Activated CD4-positive, alpha-beta memory T cell treated with anti-CD3 and anti-CD28 coated beads, Interleukin-2, amount 10 ng/mL, durations not matched to agents 7 days and 5 days (primary cell): Measurements from ENCODE around the gene EDIL3. TPM values are rescaled to one million over a fixed set of nuclear protein-coding genes. Genes with fewer than 3 reads are reported as not detected.
"Not testable (repeated sequence)": the region's sequence is repeated elsewhere in the genome, so short reads cannot be mapped to it uniquely, and the experiment has no call there.

Source experiments
- CTCF ChIA-PET: fragments of 350-600 bp; sonication (Branson Sonifier 250); formaldehyde crosslinking; loops from one replicate; lab custom pipeline; 2021; ENCODE audit warnings: antibody characterized with exemption, inconsistent platforms; lab: Charles Lee
- POLR2A ChIA-PET: fragments of 350-600 bp; sonication (Branson Sonifier 250); formaldehyde crosslinking; loops from one replicate; lab custom pipeline; 2021; ENCODE audit warnings: antibody characterized with exemption; lab: Charles Lee
- DNase-seq: peaks from one replicate; pipeline ENCODE4 v3.0.0-alpha.2; 2020
- H3K27ac Mint-ChIP-seq: one replicate; pipeline ENCODE4 v1.8.0; 2021; ENCODE audit warnings: mild to moderate bottlenecking, mixed read lengths
- H3K27me3 Mint-ChIP-seq: one replicate; pipeline ENCODE4 v1.8.0; 2021; ENCODE audit warnings: mixed read lengths
- H3K36me3 Mint-ChIP-seq: one replicate; pipeline ENCODE4 v1.8.0; 2021; ENCODE audit warnings: low read depth, mixed read lengths
- H3K4me1 Mint-ChIP-seq: one replicate; pipeline ENCODE4 v1.8.0; 2021; ENCODE audit warnings: mixed read lengths
- H3K4me3 Mint-ChIP-seq: one replicate; pipeline ENCODE4 v1.8.0; 2021; ENCODE audit warnings: mild to moderate bottlenecking, mixed read lengths
- H3K9me3 Mint-ChIP-seq: one replicate; pipeline ENCODE4 v1.8.0; 2021; ENCODE audit warnings: mixed read lengths
- total RNA-seq, 2 experiments: library from RNA; stranded (reverse); gene quantifications; one replicate each; pipeline ENCODE4 v1.2.3, GENCODE V29; 2021

The EDIL3 gene
- total RNA-seq, 2 experiments from 2014 or later: not detected

- ChIA-PET POLR2A (no interaction called here), CTCF (no interaction called here)
- no peaks in the 10 kb centered on the region for H3K4me1 Mint-ChIP-seq
- H3K27ac Mint-ChIP-seq: no peak overlapping the region
- H3K4me3 Mint-ChIP-seq: no peak overlapping the region
- H3K27me3 Mint-ChIP-seq: no peaks in the 10 kb centered on the region
- no peak for DNase-seq
- H3K36me3 Mint-ChIP-seq: no peaks in the 10 kb centered on the region
- H3K9me3 Mint-ChIP-seq: no peaks in the 10 kb centered on the region
These were observed 14.5 kb downstream of the EDIL3 start for GRCh38 chr5:84370176-84370575.

- no peaks in the 10 kb centered on the region for H3K4me1 Mint-ChIP-seq
- H3K27ac Mint-ChIP-seq: no peak overlapping the region
- POLR2A ChIA-PET: no interaction called here
- H3K36me3 Mint-ChIP-seq: no peaks in the 10 kb centered on the region
- DNase-seq: no peak
- CTCF ChIA-PET: no interaction called here
- H3K27me3 Mint-ChIP-seq: no peaks in the 10 kb centered on the region
- no peak overlapping the region for H3K4me3 Mint-ChIP-seq
- H3K9me3 Mint-ChIP-seq: no peaks in the 10 kb centered on the region
These were observed 20.6 kb downstream of the EDIL3 start for GRCh38 chr5:84364043-84364442.

DNA sequence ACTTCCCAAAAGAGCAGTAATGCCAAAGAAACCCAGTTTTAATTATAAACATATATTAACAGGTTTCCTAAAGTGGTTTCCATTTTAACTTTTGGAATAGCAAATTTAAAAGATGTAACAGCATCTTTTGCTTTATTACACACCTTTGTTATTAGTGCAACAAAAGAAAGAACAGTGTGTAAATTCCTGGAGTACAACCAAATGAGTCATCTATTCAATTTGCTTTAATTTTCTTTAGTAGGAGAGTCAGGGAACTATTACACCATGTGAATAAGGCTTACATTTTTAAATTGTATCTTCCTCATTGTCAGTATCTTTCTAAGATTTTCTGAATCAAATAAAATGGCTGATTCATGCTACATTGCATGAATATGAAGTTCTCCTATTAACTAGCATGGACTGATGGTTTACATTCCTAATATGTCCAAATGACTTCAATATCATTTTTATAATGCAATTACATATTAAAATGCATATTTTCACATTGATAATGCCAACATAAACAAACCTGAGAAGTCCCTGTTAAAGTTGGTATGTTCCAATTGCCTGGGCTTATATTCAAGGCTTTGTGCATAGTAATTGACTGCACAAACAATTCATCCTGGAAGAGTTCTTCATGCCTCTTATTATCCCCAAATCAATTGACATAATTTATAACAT, 22.5 kb downstream of the EDIL3 start:
- Mint-ChIP-seq H3K9me3 (no peaks in the 10 kb centered on the region), H3K4me3 (no peak overlapping the region), H3K36me3 (no peaks in the 10 kb centered on the region), H3K4me1 (no peaks in the 10 kb centered on the region), H3K27me3 (no peaks in the 10 kb centered on the region), H3K27ac (no peak overlapping the region)
- ChIA-PET POLR2A (no interaction called here), CTCF (no interaction called here)
- no peak for DNase-seq

GRCh38 chr5:84361572-84361971, 23.1 kb downstream of the EDIL3 start:
- Mint-ChIP-seq H3K27me3 (no peaks in the 10 kb centered on the region), H3K36me3 (no peaks in the 10 kb centered on the region), H3K4me3 (no peak overlapping the region), H3K9me3 (no peaks in the 10 kb centered on the region), H3K27ac (no peak overlapping the region), H3K4me1 (no peaks in the 10 kb centered on the region)
- ChIA-PET CTCF (no interaction called here), POLR2A (no interaction called here)
- no peak for DNase-seq

DNA sequence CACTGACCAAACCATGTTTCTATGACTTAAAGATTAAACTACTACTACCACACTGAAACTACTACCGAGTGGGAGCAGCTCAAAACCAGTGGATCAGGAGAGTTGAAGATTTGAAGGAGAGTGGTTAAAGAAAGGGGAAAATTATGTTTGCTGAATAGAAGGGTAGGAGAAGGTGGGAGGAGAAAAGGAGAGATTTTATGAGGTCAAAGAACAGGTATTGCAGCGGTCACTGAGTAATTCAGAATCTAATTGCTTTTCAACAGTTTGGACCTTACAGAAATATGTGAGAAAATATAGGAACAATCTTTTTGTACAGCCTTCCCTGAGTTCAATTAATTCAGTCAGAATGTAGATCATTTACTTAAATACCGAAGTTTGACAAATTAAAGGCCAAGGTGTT, 24.6 kb downstream of the EDIL3 start:
- DNase-seq: no peak
- Mint-ChIP-seq H3K27ac (no peak overlapping the region), H3K4me1 (no peaks in the 10 kb centered on the region), H3K36me3 (no peaks in the 10 kb centered on the region), H3K27me3 (no peaks in the 10 kb centered on the region), H3K9me3 (no peaks in the 10 kb centered on the region), H3K4me3 (no peak overlapping the region)
- ChIA-PET POLR2A (no interaction called here), CTCF (no interaction called here)

GRCh38 chr5:84354101-84354500, 30.6 kb downstream of the EDIL3 start:
- Mint-ChIP-seq H3K4me3 (no peak overlapping the region), H3K9me3 (no peaks in the 10 kb centered on the region), H3K27ac (no peak overlapping the region), H3K27me3 (no peaks in the 10 kb centered on the region), H3K4me1 (no peaks in the 10 kb centered on the region), H3K36me3 (no peaks in the 10 kb centered on the region)
- DNase-seq: no peak
- POLR2A ChIA-PET: no interaction called here
- CTCF ChIA-PET: no interaction called here

- no peak overlapping the region for H3K4me3 Mint-ChIP-seq
- CTCF ChIA-PET: no interaction called here
- no peak overlapping the region for H3K27ac Mint-ChIP-seq
- POLR2A ChIA-PET: no interaction called here
- H3K4me1 Mint-ChIP-seq: no peaks in the 10 kb centered on the region
- no peaks in the 10 kb centered on the region for H3K9me3 Mint-ChIP-seq
- DNase-seq: no peak
- no peaks in the 10 kb centered on the region for H3K27me3 Mint-ChIP-seq
- H3K36me3 Mint-ChIP-seq: no peaks in the 10 kb centered on the region
These were observed 39.9 kb downstream of the EDIL3 start for GRCh38 chr5:84344788-84345187.

DNA sequence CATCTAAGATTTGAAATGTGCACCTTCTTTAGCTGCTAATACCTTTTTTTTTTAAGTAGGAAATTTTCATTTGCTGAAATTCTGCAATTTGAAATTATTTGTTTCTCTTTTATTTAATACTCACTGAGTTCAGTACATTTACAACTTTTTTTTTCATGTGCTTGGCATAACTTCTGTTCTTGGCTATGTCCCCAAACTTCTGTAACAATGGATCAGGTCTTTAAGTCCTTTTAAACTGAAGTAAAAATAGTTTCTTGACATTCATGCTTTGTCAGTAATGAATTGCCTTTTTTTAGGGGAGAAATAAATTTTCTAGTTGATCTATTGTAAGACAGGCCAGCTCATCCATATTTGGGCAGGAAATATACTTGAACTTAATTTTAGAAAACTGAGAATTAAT, 41.5 kb downstream of the EDIL3 start:
- H3K27ac Mint-ChIP-seq: no peak overlapping the region
- H3K4me1 Mint-ChIP-seq: no peaks in the 10 kb centered on the region
- no peak overlapping the region for H3K4me3 Mint-ChIP-seq
- POLR2A ChIA-PET: no interaction called here
- CTCF ChIA-PET: no interaction called here
- no peaks in the 10 kb centered on the region for H3K36me3 Mint-ChIP-seq
- H3K27me3 Mint-ChIP-seq: no peaks in the 10 kb centered on the region
- no peaks in the 10 kb centered on the region for H3K9me3 Mint-ChIP-seq
- DNase-seq: no peak

DNA sequence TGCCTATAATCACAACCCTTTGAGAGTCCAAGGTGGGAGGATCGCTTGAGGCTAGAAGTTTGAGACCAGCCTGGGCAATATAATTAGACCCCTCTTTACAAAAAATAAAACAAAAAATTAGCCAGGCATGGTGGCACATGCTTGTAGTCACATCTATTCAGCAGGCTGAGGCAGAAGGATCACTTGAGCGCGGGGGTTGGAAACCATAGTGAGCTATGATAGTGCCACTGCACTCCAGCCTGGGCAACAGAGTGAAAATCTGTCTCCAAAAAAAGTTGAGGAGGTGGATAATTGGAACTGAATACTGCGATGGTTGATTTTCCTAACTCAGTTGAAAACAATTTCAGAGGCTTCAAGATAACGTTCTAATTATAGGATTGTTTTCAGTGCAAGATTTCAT, 52.6 kb downstream of the EDIL3 start:
- H3K4me1 Mint-ChIP-seq: no peaks in the 10 kb centered on the region
- no peaks in the 10 kb centered on the region for H3K27me3 Mint-ChIP-seq
- H3K27ac Mint-ChIP-seq: no peak overlapping the region
- DNase-seq: no peak
- no peak overlapping the region for H3K4me3 Mint-ChIP-seq
- no peaks in the 10 kb centered on the region for H3K36me3 Mint-ChIP-seq
- ChIA-PET POLR2A (no interaction called here), CTCF (no interaction called here)
- peaks cover 2% of the 10 kb centered on the region for H3K9me3 Mint-ChIP-seq

- Mint-ChIP-seq H3K9me3 (peaks cover 4% of the 10 kb centered on the region), H3K4me3 (no peak overlapping the region), H3K27ac (no peak overlapping the region), H3K4me1 (no peaks in the 10 kb centered on the region), H3K27me3 (no peaks in the 10 kb centered on the region), H3K36me3 (no peaks in the 10 kb centered on the region)
- DNase-seq: no peak
- POLR2A ChIA-PET: no interaction called here
- CTCF ChIA-PET: no interaction called here
These were observed 57.1 kb downstream of the EDIL3 start for GRCh38 chr5:84327591-84327990.

- peaks cover 18% of the 10 kb centered on the region for H3K9me3 Mint-ChIP-seq
- H3K4me3 Mint-ChIP-seq: no peak overlapping the region
- CTCF ChIA-PET: no interaction called here
- H3K27ac Mint-ChIP-seq: no peak overlapping the region
- no peaks in the 10 kb centered on the region for H3K4me1 Mint-ChIP-seq
- POLR2A ChIA-PET: no interaction called here
- no peaks in the 10 kb centered on the region for H3K36me3 Mint-ChIP-seq
- no peaks in the 10 kb centered on the region for H3K27me3 Mint-ChIP-seq
- DNase-seq: no peak
These were observed 62.0 kb downstream of the EDIL3 start for GRCh38 chr5:84322646-84323045.

GRCh38 chr5:84317826-84318225, 66.9 kb downstream of the EDIL3 start:
- POLR2A ChIA-PET, H3K4me3 Mint-ChIP-seq, DNase-seq, CTCF ChIA-PET, H3K27ac Mint-ChIP-seq, H3K4me1 Mint-ChIP-seq, H3K36me3 Mint-ChIP-seq, H3K27me3 Mint-ChIP-seq: not testable (repeated sequence)
- peaks cover 14% of the 10 kb centered on the region for H3K9me3 Mint-ChIP-seq

- H3K4me1 Mint-ChIP-seq, CTCF ChIA-PET, H3K9me3 Mint-ChIP-seq, H3K36me3 Mint-ChIP-seq, H3K4me3 Mint-ChIP-seq, DNase-seq, POLR2A ChIA-PET, H3K27ac Mint-ChIP-seq, H3K27me3 Mint-ChIP-seq: not testable (repeated sequence)
These were observed 72.4 kb downstream of the EDIL3 start for GRCh38 chr5:84312280-84312679.

DNA sequence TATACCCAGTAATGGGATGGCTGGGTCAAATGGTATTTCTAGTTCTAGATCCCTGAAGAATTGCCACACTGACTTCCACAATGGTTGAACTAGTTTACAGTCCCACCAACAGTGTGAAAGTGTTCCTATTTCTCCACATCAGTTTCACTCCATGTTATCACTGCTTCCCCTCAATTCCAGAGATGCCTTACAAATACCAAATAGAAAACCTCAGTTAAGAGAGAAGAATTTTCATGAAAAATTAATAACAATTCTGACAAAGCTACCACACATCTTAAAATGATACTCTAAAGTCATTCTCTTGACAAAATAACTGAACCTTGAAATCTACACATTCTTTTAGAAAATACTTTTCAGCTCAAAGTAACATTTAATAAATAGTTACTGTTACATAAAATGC, 74.8 kb downstream of the EDIL3 start:
- CTCF ChIA-PET, H3K36me3 Mint-ChIP-seq, H3K27me3 Mint-ChIP-seq, H3K4me1 Mint-ChIP-seq, POLR2A ChIA-PET, DNase-seq, H3K4me3 Mint-ChIP-seq, H3K27ac Mint-ChIP-seq, H3K9me3 Mint-ChIP-seq: not testable (repeated sequence)
